Cardiac fibroblast (primary cell): ENCODE data around the gene ZNF587.
A peak's percentile ranks its signal among the peaks of the same experiment; 100 is the strongest.
"Not testable (repeated sequence)": the region's sequence is repeated elsewhere in the genome, so short reads cannot be mapped to it uniquely, and the experiment has no call there.

Experiments used
- DNase-seq, 2 donors: peaks; one replicate each; pipeline versions ENCODE4 v3.0.0 to v3.0.0-alpha.2; 2010; ENCODE audit warnings: low read depth in 2 of 2
- H3K4me3 ChIP-seq, 2 donors: replicated peaks in 1 of 2; 1 replicate in 1 of 2; 2 replicates in 1 of 2; pipeline ENCODE4 v1.5.1; 2011; ENCODE audit warnings: low read depth in 2 of 2, low read length in 2 of 2, mild to moderate bottlenecking in 2 of 2, moderate library complexity in 1 of 2
- CTCF ChIP-seq: IDR thresholded peaks from one replicate; pipeline ENCODE4 v1.5.1; 2011; ENCODE audit warnings: low read depth, mild to moderate bottlenecking, low read length, inconsistent platforms

The ZNF587 gene

GRCh38 chr19:57817976-57818375 is 31.7 kb upstream of the ZNF587 start:
- H3K4me3 ChIP-seq, result no peak overlapping the region
- no peak for TF ChIP-seq CTCF
- DNase-seq, result no peak

- no peak for TF ChIP-seq CTCF
- DNase-seq, result no peak
- no peak overlapping the region for H3K4me3 ChIP-seq
These were observed 31.3 kb upstream of the ZNF587 start for GRCh38 chr19:57818378-57818777.

DNA sequence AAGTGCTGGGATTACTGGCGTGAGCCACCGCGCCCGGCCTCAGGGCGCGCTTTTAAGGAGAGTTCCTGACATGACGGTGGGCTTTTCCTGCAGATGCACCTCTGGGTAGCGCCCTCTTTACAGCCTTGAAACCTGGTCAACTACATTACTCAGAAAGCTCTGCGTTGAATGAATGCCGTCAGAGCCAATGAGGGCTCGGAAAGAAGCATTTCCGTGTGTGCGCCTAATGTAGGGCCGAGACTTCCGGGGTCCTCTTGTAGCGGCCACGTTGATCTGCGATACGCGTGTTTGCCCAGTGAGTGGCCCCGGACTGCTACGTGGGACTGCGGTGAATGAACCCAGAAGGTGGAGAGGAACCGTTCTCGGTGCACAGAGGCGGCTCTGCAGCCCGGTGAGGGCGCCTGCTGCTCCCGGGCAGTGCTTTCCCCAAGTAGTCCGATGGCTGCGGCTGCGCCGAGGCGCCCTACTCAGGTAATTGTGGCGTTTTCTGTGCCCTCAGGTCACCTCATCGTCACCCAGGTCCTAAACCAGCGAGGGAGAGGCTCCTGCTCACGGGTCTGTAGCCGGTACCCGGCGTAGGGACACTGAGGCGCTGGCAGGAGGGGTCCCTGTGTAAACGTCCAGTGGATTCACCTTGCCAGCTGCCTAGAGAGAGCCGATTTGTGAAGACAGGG is 30.0 kb upstream of the ZNF587 start:
- H3K4me3 ChIP-seq, result peak overlapping the region; percentile 78 to 99
- peak; percentile 16 for TF ChIP-seq CTCF
- DNase-seq, result peak; percentile 94 to 95

DNA sequence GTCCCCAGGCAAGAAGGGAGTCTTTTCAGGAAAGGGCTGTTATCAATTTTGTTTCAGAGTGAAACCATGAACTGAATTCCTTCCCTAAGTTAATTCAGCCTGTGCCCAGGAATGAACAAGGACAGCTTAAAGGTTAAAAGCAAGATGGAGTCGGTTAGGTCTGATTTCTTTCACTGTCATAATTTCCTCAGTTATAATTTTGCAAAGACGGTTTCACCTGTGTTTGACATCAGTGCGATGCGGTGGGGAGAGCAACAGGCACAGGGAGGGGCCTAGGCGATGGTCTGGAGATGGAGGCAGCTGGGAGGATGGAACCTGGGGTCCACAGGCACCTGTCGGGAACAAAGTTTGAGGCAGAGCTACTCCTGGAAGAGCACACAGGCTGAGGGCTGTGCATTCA is 29.1 kb upstream of the ZNF587 start:
- DNase-seq, result no peak
- no peak for TF ChIP-seq CTCF
- peak overlapping the region; percentile 78 to 99 for H3K4me3 ChIP-seq

DNA sequence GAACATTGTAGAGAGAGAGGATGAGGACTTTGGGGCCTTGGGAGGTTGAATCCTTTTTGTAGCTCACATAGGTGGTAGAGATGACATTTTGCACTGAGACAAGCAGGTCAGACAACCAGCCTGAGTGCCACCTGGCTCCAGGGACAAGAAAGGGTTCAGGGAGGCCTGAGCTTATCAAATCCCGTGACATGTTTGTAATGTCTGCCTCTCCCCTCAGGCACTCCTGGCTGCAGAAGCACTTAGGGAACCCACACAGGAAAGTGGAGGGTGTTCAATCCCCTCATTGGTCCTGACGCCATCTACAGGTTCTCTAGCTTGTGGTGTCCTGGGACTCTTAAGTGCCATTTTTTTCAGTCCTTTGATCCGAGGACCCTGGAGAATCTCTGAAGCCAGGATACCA is 28.6 kb upstream of the ZNF587 start:
- not testable (repeated sequence) for DNase-seq
- H3K4me3 ChIP-seq, result peak overlapping the region in 1 of 2 donors; percentile 99

GRCh38 chr19:57821501-57821900 is 28.2 kb upstream of the ZNF587 start:
- H3K4me3 ChIP-seq, result not testable (repeated sequence)

GRCh38 chr19:57823155-57823554 is 26.5 kb upstream of the ZNF587 start:
- H3K4me3 ChIP-seq, DNase-seq: not testable (repeated sequence)

More at GRCh38 chr19:57821501-57821900, 28.2 kb upstream of the ZNF587 start:
- DNase-seq, result not testable (repeated sequence)

DNA sequence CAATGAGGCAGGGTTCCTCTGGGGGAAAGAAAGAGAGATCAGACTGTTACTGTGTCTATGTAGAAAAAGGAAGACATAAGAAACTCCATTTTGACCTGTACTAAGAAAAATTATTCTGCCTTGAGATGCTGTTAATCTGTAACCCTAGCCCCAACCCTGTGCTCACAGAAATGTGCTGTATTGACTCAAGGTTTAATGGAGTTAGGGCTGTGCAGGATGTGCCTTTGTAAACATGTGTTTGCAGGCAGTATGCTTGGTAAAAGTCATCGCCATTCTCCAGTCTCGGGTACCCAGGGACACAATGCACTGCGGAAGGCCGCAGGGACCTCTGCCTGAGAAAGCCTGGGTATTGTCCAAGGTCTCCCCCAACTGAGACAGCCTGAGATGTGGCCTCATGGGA is 26.1 kb upstream of the ZNF587 start:
- H3K4me3 ChIP-seq, DNase-seq: not testable (repeated sequence)

DNA sequence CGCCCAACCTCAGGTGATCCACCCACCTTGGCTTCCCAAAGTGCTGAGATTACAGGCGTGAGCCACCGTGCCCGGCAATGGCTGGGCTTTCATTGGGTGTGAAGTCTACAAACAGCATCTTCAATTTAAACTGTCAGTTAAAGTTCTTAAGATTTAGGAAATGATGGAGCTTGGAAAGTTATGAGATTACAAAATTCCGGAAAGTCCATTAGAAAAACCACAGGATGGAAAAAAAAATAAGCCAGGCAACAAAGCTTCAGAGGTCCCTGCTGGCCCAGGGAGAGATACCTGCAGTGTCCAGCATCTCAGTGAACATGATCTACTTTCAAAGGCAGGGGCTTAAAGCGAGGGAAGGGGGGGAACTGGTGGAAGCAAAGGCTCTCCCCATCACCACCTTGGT is 24.1 kb upstream of the ZNF587 start:
- no peak for TF ChIP-seq CTCF
- H3K4me3 ChIP-seq, result no peak overlapping the region
- DNase-seq, result peak in 1 of 2 donors; percentile 27
